Astrocyte (in vitro differentiated cells and primary cell): ENCODE data around the gene EPS15. TPM values are rescaled to one million over a fixed set of nuclear protein-coding genes. Genes with fewer than 3 reads are reported as not detected.

ENCODE experiments used
- DNase-seq: peaks from one replicate; pipeline ENCODE4 v3.0.0-alpha.2; 2010; ENCODE audit warnings: low read depth
- FAIRE-seq: peaks from 2 replicates; lab custom pipeline; 2011; peaks lifted over from hg19 to GRCh38; lab: Jason Lieb, UNC
- H2AFZ ChIP-seq: 2 replicates; pipeline ENCODE4 v1.6.0; 2012; ENCODE audit warnings: low read depth, low read length, inconsistent platforms
- H3K27ac ChIP-seq: 2 replicates; pipeline ENCODE4 v1.5.1; 2011; ENCODE audit warnings: low read depth, low read length, inconsistent platforms
- H3K27me3 ChIP-seq: 2 replicates; pipeline ENCODE4 v1.6.0; 2011; ENCODE audit warnings: low read length, inconsistent platforms; ENCODE audit not compliant: insufficient read depth
- H3K36me3 ChIP-seq: 2 replicates; pipeline ENCODE4 v1.5.1; 2011; ENCODE audit warnings: low read length, inconsistent platforms; ENCODE audit not compliant: insufficient read depth
- H3K4me1 ChIP-seq: 2 replicates; pipeline ENCODE4 v1.5.1; 2011; ENCODE audit warnings: low read length, inconsistent platforms; ENCODE audit not compliant: insufficient read depth
- H3K4me2 ChIP-seq: 2 replicates; pipeline ENCODE4 v1.6.0; 2012; ENCODE audit warnings: low read length, inconsistent platforms
- H3K4me3 ChIP-seq: 2 replicates; pipeline ENCODE4 v1.5.1; 2011; ENCODE audit warnings: low read depth, mild to moderate bottlenecking, low read length, inconsistent platforms; ENCODE audit not compliant: insufficient read depth
- H3K79me2 ChIP-seq: 2 replicates; pipeline ENCODE4 v1.6.0; 2012; ENCODE audit warnings: mild to moderate bottlenecking, low read length, inconsistent platforms; ENCODE audit not compliant: insufficient read depth
- H3K9ac ChIP-seq: 2 replicates; pipeline ENCODE4 v1.6.0; 2012; ENCODE audit warnings: mild to moderate bottlenecking, low read length, inconsistent platforms
- H3K9me3 ChIP-seq: 2 replicates; pipeline ENCODE4 v1.5.1; 2012; ENCODE audit warnings: low read depth, mild to moderate bottlenecking, low read length, inconsistent platforms; ENCODE audit not compliant: insufficient read depth
- H4K20me1 ChIP-seq: 2 replicates; pipeline ENCODE4 v1.6.0; 2012; ENCODE audit warnings: low read length, inconsistent platforms; ENCODE audit not compliant: insufficient read depth
- H3K27ac Mint-ChIP-seq: one replicate; pipeline ENCODE4 v1.8.0; 2021; ENCODE audit warnings: mild to moderate bottlenecking, mixed read lengths; ENCODE audit not compliant: unreplicated experiment
- H3K27me3 Mint-ChIP-seq: one replicate; pipeline ENCODE4 v1.8.0; 2021; ENCODE audit warnings: low read depth, mixed read lengths; ENCODE audit not compliant: unreplicated experiment
- H3K36me3 Mint-ChIP-seq: one replicate; pipeline ENCODE4 v1.8.0; 2021; ENCODE audit warnings: low read depth, mixed read lengths; ENCODE audit not compliant: unreplicated experiment
- H3K4me1 Mint-ChIP-seq: one replicate; pipeline ENCODE4 v1.8.0; 2021; ENCODE audit warnings: low read depth, mixed read lengths; ENCODE audit not compliant: unreplicated experiment
- H3K4me3 Mint-ChIP-seq: one replicate; pipeline ENCODE4 v1.8.0; 2021; ENCODE audit warnings: mild to moderate bottlenecking, moderate library complexity, mixed read lengths; ENCODE audit not compliant: unreplicated experiment
- H3K9me3 Mint-ChIP-seq: one replicate; pipeline ENCODE4 v1.8.0; 2021; ENCODE audit warnings: mild to moderate bottlenecking, mixed read lengths; ENCODE audit not compliant: unreplicated experiment
- CTCF ChIP-seq: IDR thresholded peaks from 2 replicates; pipeline ENCODE4 v1.5.1; 2011; ENCODE audit warnings: low read depth, mild to moderate bottlenecking, inconsistent platforms, low read length, moderate library complexity; ENCODE audit not compliant: insufficient read depth
- EZH2 ChIP-seq: IDR thresholded peaks from 2 replicates; pipeline ENCODE4 v1.6.1; 2012; ENCODE audit warnings: mild to moderate bottlenecking, low read length, inconsistent platforms; ENCODE audit not compliant: insufficient read depth
- total RNA-seq: library from RNA; stranded (reverse); gene quantifications from 2 replicates; pipeline ENCODE4 v1.2.1, GENCODE V29; 2021

The EPS15 gene
- total RNA-seq, 1 donor from 2014 or later: 70.6 TPM

GRCh38 chr1:51355382-51355781 lies 163.7 kb downstream of the EPS15 start:
- H2AFZ ChIP-seq: no peak overlapping the region
- no peaks in the 10 kb centered on the region for H3K27me3 Mint-ChIP-seq
- H4K20me1 ChIP-seq: no peaks in the 10 kb centered on the region
- H3K9ac ChIP-seq: no peak overlapping the region
- no peak for FAIRE-seq
- no peak overlapping the region for H3K27ac ChIP-seq
- H3K36me3 ChIP-seq: peaks cover 8% of the 10 kb centered on the region
- H3K27me3 ChIP-seq: no peaks in the 10 kb centered on the region
- peaks cover 5% of the 10 kb centered on the region for H3K36me3 Mint-ChIP-seq
- H3K4me3 ChIP-seq: no peak overlapping the region
- no peak overlapping the region for H3K4me3 Mint-ChIP-seq
- no peaks in the 10 kb centered on the region for H3K9me3 ChIP-seq
- no peaks in the 10 kb centered on the region for H3K4me1 Mint-ChIP-seq
- DNase-seq: no peak
- no peak overlapping the region for H3K27ac Mint-ChIP-seq
- H3K9me3 Mint-ChIP-seq: no peaks in the 10 kb centered on the region
- H3K79me2 ChIP-seq: no peaks in the 10 kb centered on the region
- no peak for TF ChIP-seq CTCF
- no peak for TF ChIP-seq EZH2
- no peaks in the 10 kb centered on the region for H3K4me1 ChIP-seq
- no peak overlapping the region for H3K4me2 ChIP-seq

- H3K4me1 ChIP-seq: no peaks in the 10 kb centered on the region
- H3K36me3 ChIP-seq: peaks cover 8% of the 10 kb centered on the region
- no peaks in the 10 kb centered on the region for H3K27me3 ChIP-seq
- H3K4me2 ChIP-seq: no peak overlapping the region
- no peak overlapping the region for H3K27ac ChIP-seq
- no peak overlapping the region for H3K27ac Mint-ChIP-seq
- no peak overlapping the region for H3K4me3 ChIP-seq
- H3K27me3 Mint-ChIP-seq: no peaks in the 10 kb centered on the region
- TF ChIP-seq CTCF: no peak
- TF ChIP-seq EZH2: no peak
- DNase-seq (no peak), FAIRE-seq (no peak)
- H3K36me3 Mint-ChIP-seq: peaks cover 6% of the 10 kb centered on the region
- H3K4me1 Mint-ChIP-seq: no peaks in the 10 kb centered on the region
- no peak overlapping the region for H3K4me3 Mint-ChIP-seq
- no peaks in the 10 kb centered on the region for H3K9me3 Mint-ChIP-seq
- no peaks in the 10 kb centered on the region for H3K9me3 ChIP-seq
- no peak overlapping the region for H2AFZ ChIP-seq
- no peaks in the 10 kb centered on the region for H3K79me2 ChIP-seq
- H4K20me1 ChIP-seq: no peaks in the 10 kb centered on the region
- H3K9ac ChIP-seq: no peak overlapping the region
Measured at GRCh38 chr1:51354416-51354815, 164.7 kb downstream of the EPS15 start.

- H3K9me3 Mint-ChIP-seq: no peaks in the 10 kb centered on the region
- Histone ChIP-seq H3K4me2 (no peak overlapping the region), H3K4me1 (no peaks in the 10 kb centered on the region), H3K27ac (no peak overlapping the region), H3K4me3 (no peak overlapping the region), H3K9me3 (no peaks in the 10 kb centered on the region), H3K36me3 (peaks cover 8% of the 10 kb centered on the region), H2AFZ (no peak overlapping the region), H3K27me3 (no peaks in the 10 kb centered on the region), H3K79me2 (no peaks in the 10 kb centered on the region), H4K20me1 (no peaks in the 10 kb centered on the region), H3K9ac (no peak overlapping the region)
- no peaks in the 10 kb centered on the region for H3K4me1 Mint-ChIP-seq
- no peak for FAIRE-seq
- DNase-seq: no peak
- no peak overlapping the region for H3K27ac Mint-ChIP-seq
- TF ChIP-seq EZH2: no peak
- no peak for TF ChIP-seq CTCF
- no peaks in the 10 kb centered on the region for H3K27me3 Mint-ChIP-seq
- H3K36me3 Mint-ChIP-seq: peaks cover 3% of the 10 kb centered on the region
- no peak overlapping the region for H3K4me3 Mint-ChIP-seq
Measured at GRCh38 chr1:51351907-51352306, 167.2 kb downstream of the EPS15 start.
